Loucy (cell line): Measurements from ENCODE around the gene PLVAP.

Source experiments
- H2AFZ ChIP-seq: fragments of 200-600 bp; sonication (generic); 2 replicates; pipeline ENCODE4 v1.6.0; 2016; ENCODE audit warnings: antibody characterized with exemption, mild to moderate bottlenecking, low read length, moderate library complexity
- H3F3A ChIP-seq: fragments of 200-600 bp; 2 replicates; pipeline ENCODE4 v1.6.0; 2016; ENCODE audit warnings: antibody characterized with exemption, low read depth, mild to moderate bottlenecking
- H3K27me3 ChIP-seq: fragments of 200-600 bp; sonication (generic); 2 replicates; pipeline ENCODE4 v1.6.1; 2014; ENCODE audit warnings: low read length, mild to moderate bottlenecking; ENCODE audit not compliant: insufficient read depth, poor library complexity, severe bottlenecking
- H3K36me3 ChIP-seq: fragments of 200-600 bp; sonication (generic); 2 replicates; pipeline ENCODE4 v1.6.1; 2016; ENCODE audit warnings: low read length; ENCODE audit not compliant: insufficient read depth
- H3K4me1 ChIP-seq: fragments of 200-600 bp; sonication (generic); 2 replicates; pipeline ENCODE4 v1.5.1; 2014; ENCODE audit warnings: low read length, mild to moderate bottlenecking; ENCODE audit not compliant: insufficient read depth, poor library complexity, severe bottlenecking
- H3K4me2 ChIP-seq: fragments of 200-600 bp; sonication (generic); 2 replicates; pipeline ENCODE4 v1.6.0; 2014; ENCODE audit warnings: antibody characterized with exemption, low read length, low read depth, mild to moderate bottlenecking; ENCODE audit not compliant: poor library complexity, severe bottlenecking
- H3K4me3 ChIP-seq: fragments of 200-600 bp; sonication (generic); 2 replicates; pipeline ENCODE4 v1.5.1; 2014; ENCODE audit warnings: low read length, mild to moderate bottlenecking, mixed read lengths; ENCODE audit not compliant: poor library complexity, severe bottlenecking
- H3K79me2 ChIP-seq: fragments of 200-600 bp; sonication (generic); 2 replicates; pipeline ENCODE4 v1.6.1; 2014; ENCODE audit warnings: low read length; ENCODE audit not compliant: insufficient read depth
- H3K9ac ChIP-seq: fragments of 200-600 bp; sonication (generic); 2 replicates; pipeline ENCODE4 v1.6.0; 2014; ENCODE audit warnings: mild to moderate bottlenecking, low read depth, low read length, moderate library complexity; ENCODE audit not compliant: poor library complexity, severe bottlenecking
- H3K9me2 ChIP-seq: fragments of 200-600 bp; sonication (generic); replicated peaks from 2 replicates; pipeline ENCODE4 v1.6.1; 2016; ENCODE audit warnings: low read depth, low read length, mixed read lengths
- H3K9me3 ChIP-seq: fragments of 200-600 bp; sonication (generic); 2 replicates; pipeline ENCODE4 v1.6.1; 2014; ENCODE audit warnings: mild to moderate bottlenecking, antibody characterized with exemption, low read length, low read depth; ENCODE audit not compliant: insufficient read depth
- H4K20me1 ChIP-seq: fragments of 200-600 bp; sonication (generic); 2 replicates; pipeline ENCODE4 v1.6.0; 2014; ENCODE audit warnings: antibody characterized with exemption, low read length, mild to moderate bottlenecking; ENCODE audit not compliant: insufficient read depth, poor library complexity, severe bottlenecking
- EZH2phosphoT487 ChIP-seq: fragments of 200-600 bp; IDR thresholded peaks from 2 replicates; pipeline ENCODE4 v1.6.1; 2018; ENCODE audit warnings: antibody characterized with exemption, mild to moderate bottlenecking, moderate library complexity, borderline replicate concordance
- TF ChIP-seq, protein P1 (sequence below): fragments of 200-600 bp; sonication (generic); conservative IDR thresholded peaks from 2 replicates; pipeline ENCODE4 v1.5.1; 2014; ENCODE audit warnings: mild to moderate bottlenecking, antibody characterized with exemption, low read length

The PLVAP gene

DNA sequence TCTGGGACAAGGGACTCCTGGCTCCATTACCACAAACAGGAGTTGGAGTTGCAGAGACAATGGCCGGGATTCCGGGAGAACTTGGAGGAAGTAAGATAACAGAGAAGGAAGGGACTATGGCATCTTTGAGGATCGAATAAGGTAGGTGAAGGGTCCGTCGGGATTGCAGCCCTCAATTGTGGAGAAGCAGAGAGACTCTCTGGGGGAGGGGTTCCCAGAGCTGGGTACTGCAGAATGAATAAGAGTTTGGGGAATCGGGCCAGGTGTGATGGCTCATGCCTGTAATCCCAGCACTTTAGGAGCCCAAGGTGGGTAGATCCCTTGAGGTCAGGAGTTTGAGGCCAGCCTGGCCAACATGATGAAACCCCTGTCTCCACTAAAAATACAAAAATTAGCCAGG, 24.5 kb upstream of the PLVAP start:
- Histone ChIP-seq H2AFZ (no peak overlapping the region), H3K27me3 (no peaks in the 10 kb centered on the region), H3K9me2 (no peaks in the 10 kb centered on the region), H3K36me3 (peaks cover 6% of the 10 kb centered on the region; the same call in 1 of the 2 replicates), H3K9ac (no peak overlapping the region), H3F3A (no peaks in the 10 kb centered on the region), H4K20me1 (peaks cover 22% of the 10 kb centered on the region), H3K4me3 (no peak overlapping the region), H3K9me3 (no peaks in the 10 kb centered on the region), H3K4me2 (no peak overlapping the region), H3K79me2 (peaks cover 45% of the 10 kb centered on the region), H3K4me1 (peaks cover 19% of the 10 kb centered on the region)
- TF ChIP-seq, protein P1, sequence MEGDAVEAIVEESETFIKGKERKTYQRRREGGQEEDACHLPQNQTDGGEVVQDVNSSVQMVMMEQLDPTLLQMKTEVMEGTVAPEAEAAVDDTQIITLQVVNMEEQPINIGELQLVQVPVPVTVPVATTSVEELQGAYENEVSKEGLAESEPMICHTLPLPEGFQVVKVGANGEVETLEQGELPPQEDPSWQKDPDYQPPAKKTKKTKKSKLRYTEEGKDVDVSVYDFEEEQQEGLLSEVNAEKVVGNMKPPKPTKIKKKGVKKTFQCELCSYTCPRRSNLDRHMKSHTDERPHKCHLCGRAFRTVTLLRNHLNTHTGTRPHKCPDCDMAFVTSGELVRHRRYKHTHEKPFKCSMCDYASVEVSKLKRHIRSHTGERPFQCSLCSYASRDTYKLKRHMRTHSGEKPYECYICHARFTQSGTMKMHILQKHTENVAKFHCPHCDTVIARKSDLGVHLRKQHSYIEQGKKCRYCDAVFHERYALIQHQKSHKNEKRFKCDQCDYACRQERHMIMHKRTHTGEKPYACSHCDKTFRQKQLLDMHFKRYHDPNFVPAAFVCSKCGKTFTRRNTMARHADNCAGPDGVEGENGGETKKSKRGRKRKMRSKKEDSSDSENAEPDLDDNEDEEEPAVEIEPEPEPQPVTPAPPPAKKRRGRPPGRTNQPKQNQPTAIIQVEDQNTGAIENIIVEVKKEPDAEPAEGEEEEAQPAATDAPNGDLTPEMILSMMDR, result no peak
- no peak for TF ChIP-seq EZH2phosphoT487

DNA sequence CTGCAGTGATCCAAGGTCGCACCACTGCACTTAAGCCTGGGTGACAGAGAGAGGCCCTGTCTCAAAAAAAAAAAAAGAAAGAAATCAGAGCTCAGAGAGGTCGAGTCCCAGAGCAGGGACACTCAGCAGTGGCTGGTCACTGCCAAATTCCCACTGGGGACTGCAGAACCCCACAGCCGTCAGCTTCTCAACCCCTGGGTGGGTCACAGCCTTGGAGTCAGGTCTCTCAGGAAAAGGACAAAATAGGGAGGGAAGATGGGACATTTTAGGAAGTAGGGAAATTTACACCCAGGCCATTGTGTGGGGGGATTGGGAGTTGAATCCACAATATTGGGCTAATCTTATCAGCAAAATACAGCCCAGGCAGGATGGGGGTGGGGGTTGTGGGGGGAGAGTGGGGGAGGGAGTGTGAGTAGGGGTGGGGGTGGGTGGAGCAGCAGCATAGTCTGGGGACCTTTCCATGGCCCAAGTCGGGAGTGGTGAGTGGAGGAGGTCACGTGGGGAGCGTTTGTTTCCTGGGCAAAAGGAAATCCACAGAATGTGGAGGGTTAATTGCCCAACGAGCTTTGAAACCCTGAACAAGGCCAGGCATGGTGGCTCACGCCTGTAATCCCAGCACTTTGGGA, 21.9 kb upstream of the PLVAP start:
- Histone ChIP-seq H2AFZ (no peak overlapping the region), H3K9ac (no peak overlapping the region), H3K4me3 (no peak overlapping the region), H3K4me1 (peaks cover 12% of the 10 kb centered on the region), H3K79me2 (peaks cover 20% of the 10 kb centered on the region), H4K20me1 (peaks cover 12% of the 10 kb centered on the region), H3K4me2 (no peak overlapping the region), H3K9me2 (no peaks in the 10 kb centered on the region), H3K9me3 (no peaks in the 10 kb centered on the region), H3F3A (no peaks in the 10 kb centered on the region), H3K27me3 (no peaks in the 10 kb centered on the region), H3K36me3 (peaks cover 6% of the 10 kb centered on the region; the same call in 1 of the 2 replicates)
- no peak for TF ChIP-seq EZH2phosphoT487
- TF ChIP-seq, protein P1, result no peak

DNA sequence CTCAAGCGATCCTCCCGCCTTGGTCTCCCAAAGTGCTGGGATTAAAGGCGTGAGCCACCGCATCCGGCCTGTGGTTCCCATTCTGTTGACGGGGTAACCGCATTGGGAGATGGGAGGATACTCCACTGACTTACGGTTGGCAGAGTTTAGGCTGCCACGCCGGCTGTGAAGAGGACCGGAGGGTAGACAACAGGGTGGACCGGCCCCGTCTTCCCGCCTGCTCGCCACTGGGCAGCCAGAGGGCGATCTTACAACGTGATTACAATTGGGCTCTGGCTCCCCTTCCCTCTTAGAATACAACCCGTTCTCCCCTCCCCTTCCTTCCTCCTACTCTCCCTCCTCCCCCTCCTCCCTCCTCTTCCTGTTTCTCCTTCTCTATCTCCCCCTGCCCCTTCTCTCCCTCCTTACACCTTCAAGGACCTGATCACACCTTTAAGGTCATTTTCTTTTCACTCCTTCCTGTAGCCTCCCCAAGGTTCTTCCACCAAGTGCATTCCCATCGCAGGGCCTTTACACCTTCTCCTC, 17.8 kb upstream of the PLVAP start:
- Histone ChIP-seq H2AFZ (peak overlapping the region; percentile 47; the same call in 1 of the 2 replicates), H3K79me2 (no peaks in the 10 kb centered on the region), H3F3A (no peaks in the 10 kb centered on the region), H3K9ac (peak overlapping the region; percentile 44), H3K27me3 (no peaks in the 10 kb centered on the region), H4K20me1 (no peaks in the 10 kb centered on the region), H3K4me3 (peak overlapping the region; percentile 52), H3K9me3 (no peaks in the 10 kb centered on the region), H3K4me1 (peaks cover 11% of the 10 kb centered on the region), H3K36me3 (no peaks in the 10 kb centered on the region), H3K4me2 (peak overlapping the region; percentile 62), H3K9me2 (no peaks in the 10 kb centered on the region)
- no peak for TF ChIP-seq EZH2phosphoT487
- TF ChIP-seq, protein P1, result peak; percentile 83
